GM12891 (cell line): ENCODE results near the gene UGCG.
A peak's percentile ranks its signal among the peaks of the same experiment; 100 is the strongest.
"Not testable (repeated sequence)": the region's sequence is repeated elsewhere in the genome, so short reads cannot be mapped to it uniquely, and the experiment has no call there.

Experiments
- DNase-seq: peaks from one replicate; pipeline ENCODE4 v3.0.0; 2011; ENCODE audit warnings: low spot score; ENCODE audit not compliant: insufficient read length
- FAIRE-seq: peaks from 2 replicates; lab custom pipeline; 2011; peaks lifted over from hg19 to GRCh38; lab: Jason Lieb, UNC
- PAX5 ChIP-seq: IDR thresholded peaks from 2 replicates; pipeline ENCODE4 v1.6.1; 2011; ENCODE audit warnings: low read length, moderate library complexity, mild to moderate bottlenecking; ENCODE audit not compliant: insufficient read depth, severe bottlenecking
- POLR2A ChIP-seq: IDR thresholded peaks from 2 replicates; pipeline ENCODE4 v1.6.1; 2011; ENCODE audit warnings: low read depth, low read length, control low read depth
- POLR2AphosphoS5 ChIP-seq: IDR thresholded peaks from 2 replicates; pipeline ENCODE4 v1.6.1; 2011; ENCODE audit warnings: low read depth, low read length, control low read depth
- POU2F2 ChIP-seq: IDR thresholded peaks from 2 replicates; pipeline ENCODE4 v1.6.1; 2011; ENCODE audit warnings: low read depth, mild to moderate bottlenecking, control low read depth, low read length, moderate library complexity
- SPI1 ChIP-seq: IDR thresholded peaks from 2 replicates; pipeline ENCODE4 v1.6.1; 2011; ENCODE audit warnings: low read depth, low read length, control low read depth
- TAF1 ChIP-seq: IDR thresholded peaks from 2 replicates; pipeline ENCODE4 v1.6.1; 2011; ENCODE audit warnings: low read depth, low read length, control low read depth

UGCG gene

GRCh38 chr9:111891910-111892499, 4.6 kb upstream of the UGCG start:
- peak; percentile 13 for DNase-seq
- no peak for FAIRE-seq

GRCh38 chr9:111896942-111897600, 457 bp downstream of the UGCG start:
- FAIRE-seq (no peak), DNase-seq (peak; percentile 19)
- TF ChIP-seq SPI1: no peak
- peak; percentile 26; the same call in 1 of the 2 replicates for TF ChIP-seq POLR2A
- 0 out of 2 replicates have a peak, but pooled peaks have one; percentile 39 for TF ChIP-seq POLR2AphosphoS5

More at GRCh38 chr9:111891910-111892499, 4.6 kb upstream of the UGCG start:
- TF ChIP-seq POU2F2: no peak

- peak; percentile 65 for FAIRE-seq
- 0 out of 2 replicates have a peak, but pooled peaks have one; percentile 9 for TF ChIP-seq TAF1
- TF ChIP-seq SPI1: peak; percentile 94
- no peak for TF ChIP-seq POLR2AphosphoS5
- TF ChIP-seq POU2F2: peak; percentile 66
These were observed 1.1 kb downstream of the UGCG start for GRCh38 chr9:111897601-111898137.

GRCh38 chr9:111898331-111899096, 1.9 kb downstream of the UGCG start:
- no peak for TF ChIP-seq PAX5
- TF ChIP-seq POLR2AphosphoS5: no peak
- TF ChIP-seq POU2F2: no peak
- no peak for TF ChIP-seq POLR2A
- no peak for TF ChIP-seq SPI1
- TF ChIP-seq TAF1: no peak
- no peak for FAIRE-seq
- no peak for DNase-seq

More at GRCh38 chr9:111897601-111898137, 1.1 kb downstream of the UGCG start:
- DNase-seq: peak; percentile 25

GRCh38 chr9:111900151-111900857, 3.7 kb downstream of the UGCG start:
- no peak for TF ChIP-seq TAF1
- no peak for TF ChIP-seq POU2F2
- no peak for TF ChIP-seq POLR2A
- TF ChIP-seq POLR2AphosphoS5: no peak
- TF ChIP-seq PAX5: no peak
- TF ChIP-seq SPI1: no peak
- no peak for DNase-seq
- no peak for FAIRE-seq

GRCh38 chr9:111900858-111901612, 4.4 kb downstream of the UGCG start:
- no peak for TF ChIP-seq POLR2A
- TF ChIP-seq POLR2AphosphoS5: no peak
- no peak for TF ChIP-seq PAX5
- no peak for TF ChIP-seq TAF1
- no peak for TF ChIP-seq POU2F2
- no peak for TF ChIP-seq SPI1
- FAIRE-seq (no peak), DNase-seq (no peak)

- FAIRE-seq (no peak), DNase-seq (no peak)
- TF ChIP-seq TAF1: no peak
- no peak for TF ChIP-seq POU2F2
- TF ChIP-seq POLR2AphosphoS5: no peak
- TF ChIP-seq POLR2A: no peak
- TF ChIP-seq SPI1: no peak
- no peak for TF ChIP-seq PAX5
These were observed 6.0 kb downstream of the UGCG start for GRCh38 chr9:111902391-111903139.

- DNase-seq, FAIRE-seq: not testable (repeated sequence)
These were observed 6.9 kb downstream of the UGCG start for GRCh38 chr9:111903535-111903934.

- FAIRE-seq: no peak
- DNase-seq: no peak
- TF ChIP-seq POLR2A (no peak), PAX5 (no peak), POU2F2 (no peak), TAF1 (no peak), POLR2AphosphoS5 (no peak)
These were observed 7.4 kb downstream of the UGCG start for GRCh38 chr9:111904026-111904425.
